Upper lobe of left lung (tissue), 4 donors: ENCODE data around the gene MYO15B.

Experiments
- POLR2A ChIP-seq, 4 donors: fragments of 450-650 bp; IDR thresholded peaks; one replicate each; pipeline ENCODE4 v1.5.1; 2016 to 2017; ENCODE audit warnings: antibody characterized with exemption in 4 of 4, mild to moderate bottlenecking in 2 of 4
- POLR2AphosphoS5 ChIP-seq, 2 donors: sonication (generic); formaldehyde crosslinking; IDR thresholded peaks; one replicate each; pipeline ENCODE4 v1.5.1; 2017; ENCODE audit warnings: antibody characterized with exemption in 2 of 2
- TF ChIP-seq, protein P1 (sequence below), 6 experiments: fragments of 450-650 bp in 4 of 6; fragments of 200-600 bp in 2 of 6; sonication (generic) in 2 of 6; IDR thresholded peaks; one replicate each; pipeline ENCODE4 v1.5.1; 2016 to 2019; ENCODE audit warnings: antibody characterized with exemption in 6 of 6

DNA sequence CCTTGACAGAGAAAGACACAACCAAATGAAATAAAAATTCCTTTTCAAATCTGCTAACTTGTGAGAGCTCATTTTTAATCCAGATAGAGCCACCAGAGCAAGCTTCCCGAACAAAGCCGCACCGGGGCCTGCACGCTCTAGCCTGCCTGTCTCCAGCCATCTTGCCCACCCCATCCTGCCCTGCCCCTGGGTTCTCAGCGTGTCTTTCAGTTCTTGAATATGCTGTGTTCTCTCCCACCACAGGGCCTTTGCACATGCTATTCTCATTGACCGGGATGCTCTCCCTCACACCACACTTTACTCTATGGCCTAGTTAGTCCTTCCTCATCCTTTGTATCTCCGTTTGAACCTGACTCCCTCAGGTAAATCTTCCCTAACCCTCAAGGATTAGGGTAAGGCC lies 60.3 kb downstream of the MYO15B start:
- TF ChIP-seq, protein P1, sequence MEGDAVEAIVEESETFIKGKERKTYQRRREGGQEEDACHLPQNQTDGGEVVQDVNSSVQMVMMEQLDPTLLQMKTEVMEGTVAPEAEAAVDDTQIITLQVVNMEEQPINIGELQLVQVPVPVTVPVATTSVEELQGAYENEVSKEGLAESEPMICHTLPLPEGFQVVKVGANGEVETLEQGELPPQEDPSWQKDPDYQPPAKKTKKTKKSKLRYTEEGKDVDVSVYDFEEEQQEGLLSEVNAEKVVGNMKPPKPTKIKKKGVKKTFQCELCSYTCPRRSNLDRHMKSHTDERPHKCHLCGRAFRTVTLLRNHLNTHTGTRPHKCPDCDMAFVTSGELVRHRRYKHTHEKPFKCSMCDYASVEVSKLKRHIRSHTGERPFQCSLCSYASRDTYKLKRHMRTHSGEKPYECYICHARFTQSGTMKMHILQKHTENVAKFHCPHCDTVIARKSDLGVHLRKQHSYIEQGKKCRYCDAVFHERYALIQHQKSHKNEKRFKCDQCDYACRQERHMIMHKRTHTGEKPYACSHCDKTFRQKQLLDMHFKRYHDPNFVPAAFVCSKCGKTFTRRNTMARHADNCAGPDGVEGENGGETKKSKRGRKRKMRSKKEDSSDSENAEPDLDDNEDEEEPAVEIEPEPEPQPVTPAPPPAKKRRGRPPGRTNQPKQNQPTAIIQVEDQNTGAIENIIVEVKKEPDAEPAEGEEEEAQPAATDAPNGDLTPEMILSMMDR (IDR thresholded peaks at IDR 0.05): no peak
- TF ChIP-seq POLR2AphosphoS5 (IDR thresholded peaks at IDR 0.05) (no peak), POLR2A (IDR thresholded peaks at IDR 0.05) (no peak)
